DND-41 (cell line): ENCODE results near the gene SLC22A3.

Experiments
- ATAC-seq: fragments of 200-7000 bp; cut with Tn5 transposase; 3 replicates; pipeline ENCODE4 v1.9.1; 2021; ENCODE audit warnings: low read depth; ENCODE audit not compliant: insufficient read depth
- DNase-seq: peaks from one replicate; pipeline ENCODE4 v3.0.0-alpha.2; 2020
- H2AFZ ChIP-seq: 2 replicates; pipeline ENCODE4 v1.6.0; 2012; ENCODE audit warnings: low read depth, low read length
- H3K27ac ChIP-seq: 2 replicates; pipeline ENCODE4 v1.5.1; 2012; ENCODE audit warnings: low read length, inconsistent platforms
- H3K27me3 ChIP-seq: fragments of 200-600 bp; sonication (generic); 2 replicates; pipeline ENCODE4 v1.6.0; 2012; ENCODE audit warnings: low read length, mild to moderate bottlenecking, inconsistent platforms; ENCODE audit not compliant: insufficient read depth, poor library complexity
- H3K36me3 ChIP-seq: 2 replicates; pipeline ENCODE4 v1.5.1; 2012; ENCODE audit warnings: low read length, inconsistent platforms; ENCODE audit not compliant: insufficient read depth
- H3K4me1 ChIP-seq: 2 replicates; pipeline ENCODE4 v1.5.1; 2012; ENCODE audit warnings: mild to moderate bottlenecking, low read length; ENCODE audit not compliant: insufficient read depth
- H3K4me2 ChIP-seq: 2 replicates; pipeline ENCODE4 v1.6.0; 2012; ENCODE audit warnings: mild to moderate bottlenecking, moderate library complexity, low read length, inconsistent platforms; ENCODE audit not compliant: insufficient read depth
- H3K4me3 ChIP-seq, 2 experiments: fragments of 200-600 bp in 1 of 2; shearing (Covaris generic) in 1 of 2; 2 replicates each; pipeline ENCODE4 v1.5.1; 2012 to 2016; ENCODE audit warnings: inconsistent platforms in 2 of 2, low read length in 2 of 2, mild to moderate bottlenecking in 2 of 2, low read depth in 1 of 2, moderate library complexity in 1 of 2
- H3K79me2 ChIP-seq: 2 replicates; pipeline ENCODE4 v1.6.0; 2012; ENCODE audit warnings: low read length, inconsistent platforms; ENCODE audit not compliant: insufficient read depth
- H3K9ac ChIP-seq: 2 replicates; pipeline ENCODE4 v1.6.0; 2012; ENCODE audit warnings: low read depth, mild to moderate bottlenecking, inconsistent platforms, low read length, moderate library complexity
- H3K9me3 ChIP-seq: 2 replicates; pipeline ENCODE4 v1.5.1; 2012; ENCODE audit warnings: low read length, moderate library complexity, mild to moderate bottlenecking, inconsistent platforms; ENCODE audit not compliant: insufficient read depth, severe bottlenecking
- H4K20me1 ChIP-seq: 2 replicates; pipeline ENCODE4 v1.6.0; 2012; ENCODE audit warnings: low read length; ENCODE audit not compliant: insufficient read depth
- EZH2 ChIP-seq: IDR thresholded peaks from 3 replicates; pipeline ENCODE4 v1.6.1; 2012; ENCODE audit warnings: borderline replicate concordance, low read depth, mild to moderate bottlenecking, moderate library complexity, low read length, inconsistent platforms; ENCODE audit not compliant: severe bottlenecking
- TF ChIP-seq, protein P1 (sequence below): IDR thresholded peaks from 2 replicates; pipeline ENCODE4 v1.5.1; 2012; ENCODE audit warnings: borderline replicate concordance, low read length, moderate library complexity, mild to moderate bottlenecking; ENCODE audit not compliant: poor library complexity, severe bottlenecking; ENCODE audit errors: extremely low read depth

Gene SLC22A3

GRCh38 chr6:160428069-160428430 lies 79.9 kb downstream of the SLC22A3 start:
- DNase-seq, result no peak
- no peak overlapping the region for H3K9ac ChIP-seq
- ATAC-seq, result no peak

GRCh38 chr6:160428818-160429619 lies 80.8 kb downstream of the SLC22A3 start:
- Histone ChIP-seq H3K9ac (no peak overlapping the region), H3K4me1 (no peaks in the 10 kb centered on the region), H3K4me2 (no peak overlapping the region), H2AFZ (no peak overlapping the region), H3K27ac (no peak overlapping the region), H3K9me3 (no peaks in the 10 kb centered on the region), H3K27me3 (no peaks in the 10 kb centered on the region), H4K20me1 (no peaks in the 10 kb centered on the region), H3K36me3 (no peaks in the 10 kb centered on the region), H3K79me2 (no peaks in the 10 kb centered on the region), H3K4me3 (no peak overlapping the region)
- no peak for ATAC-seq
- TF ChIP-seq, protein P1, sequence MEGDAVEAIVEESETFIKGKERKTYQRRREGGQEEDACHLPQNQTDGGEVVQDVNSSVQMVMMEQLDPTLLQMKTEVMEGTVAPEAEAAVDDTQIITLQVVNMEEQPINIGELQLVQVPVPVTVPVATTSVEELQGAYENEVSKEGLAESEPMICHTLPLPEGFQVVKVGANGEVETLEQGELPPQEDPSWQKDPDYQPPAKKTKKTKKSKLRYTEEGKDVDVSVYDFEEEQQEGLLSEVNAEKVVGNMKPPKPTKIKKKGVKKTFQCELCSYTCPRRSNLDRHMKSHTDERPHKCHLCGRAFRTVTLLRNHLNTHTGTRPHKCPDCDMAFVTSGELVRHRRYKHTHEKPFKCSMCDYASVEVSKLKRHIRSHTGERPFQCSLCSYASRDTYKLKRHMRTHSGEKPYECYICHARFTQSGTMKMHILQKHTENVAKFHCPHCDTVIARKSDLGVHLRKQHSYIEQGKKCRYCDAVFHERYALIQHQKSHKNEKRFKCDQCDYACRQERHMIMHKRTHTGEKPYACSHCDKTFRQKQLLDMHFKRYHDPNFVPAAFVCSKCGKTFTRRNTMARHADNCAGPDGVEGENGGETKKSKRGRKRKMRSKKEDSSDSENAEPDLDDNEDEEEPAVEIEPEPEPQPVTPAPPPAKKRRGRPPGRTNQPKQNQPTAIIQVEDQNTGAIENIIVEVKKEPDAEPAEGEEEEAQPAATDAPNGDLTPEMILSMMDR, result no peak
- no peak for TF ChIP-seq EZH2
- no peak for DNase-seq

More at GRCh38 chr6:160428069-160428430, 79.9 kb downstream of the SLC22A3 start:
- H3K4me3 ChIP-seq, result no peak overlapping the region
- H3K9me3 ChIP-seq, result no peaks in the 10 kb centered on the region
- TF ChIP-seq, protein P1, result no peak
- no peak for TF ChIP-seq EZH2
- H3K4me2 ChIP-seq, result no peak overlapping the region
- no peak overlapping the region for H2AFZ ChIP-seq
- H3K79me2 ChIP-seq, result no peaks in the 10 kb centered on the region
- H3K4me1 ChIP-seq, result no peaks in the 10 kb centered on the region
- no peaks in the 10 kb centered on the region for H3K27me3 ChIP-seq
- no peak overlapping the region for H3K27ac ChIP-seq
- no peaks in the 10 kb centered on the region for H3K36me3 ChIP-seq
- no peaks in the 10 kb centered on the region for H4K20me1 ChIP-seq

DNA sequence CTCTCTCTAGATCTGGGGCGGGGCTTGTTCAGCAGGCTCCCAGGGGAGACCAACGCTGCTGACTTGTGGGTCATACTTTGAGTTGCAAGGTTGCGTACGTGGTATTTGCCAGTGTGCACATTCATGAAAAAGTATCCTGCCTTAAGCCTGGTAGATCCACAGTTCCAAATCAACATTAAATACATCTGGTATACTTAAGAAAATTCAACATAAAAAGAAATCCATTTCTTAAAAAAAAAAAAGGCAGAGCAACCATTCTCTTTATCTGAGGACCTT lies 81.4 kb downstream of the SLC22A3 start:
- no peaks in the 10 kb centered on the region for H3K27me3 ChIP-seq
- H3K4me3 ChIP-seq, result no peak overlapping the region
- no peak overlapping the region for H2AFZ ChIP-seq
- H3K27ac ChIP-seq, result no peak overlapping the region
- no peaks in the 10 kb centered on the region for H3K9me3 ChIP-seq
- no peak overlapping the region for H3K4me2 ChIP-seq
- H3K79me2 ChIP-seq, result no peaks in the 10 kb centered on the region
- TF ChIP-seq EZH2, result no peak
- TF ChIP-seq, protein P1, result no peak
- H3K4me1 ChIP-seq, result no peaks in the 10 kb centered on the region
- H3K36me3 ChIP-seq, result no peaks in the 10 kb centered on the region
- ATAC-seq, result no peak
- H4K20me1 ChIP-seq, result no peaks in the 10 kb centered on the region
- no peak overlapping the region for H3K9ac ChIP-seq
- no peak for DNase-seq
